ENCODE data around the gene DIRAS3. TPM values are rescaled to one million over a fixed set of nuclear protein-coding genes. Genes with fewer than 3 reads are reported as not detected.

Gene DIRAS3
- polyA plus RNA-seq, 1 of the 3 experiments (the other 2 are of a cell fraction): 16.6 TPM

DNA sequence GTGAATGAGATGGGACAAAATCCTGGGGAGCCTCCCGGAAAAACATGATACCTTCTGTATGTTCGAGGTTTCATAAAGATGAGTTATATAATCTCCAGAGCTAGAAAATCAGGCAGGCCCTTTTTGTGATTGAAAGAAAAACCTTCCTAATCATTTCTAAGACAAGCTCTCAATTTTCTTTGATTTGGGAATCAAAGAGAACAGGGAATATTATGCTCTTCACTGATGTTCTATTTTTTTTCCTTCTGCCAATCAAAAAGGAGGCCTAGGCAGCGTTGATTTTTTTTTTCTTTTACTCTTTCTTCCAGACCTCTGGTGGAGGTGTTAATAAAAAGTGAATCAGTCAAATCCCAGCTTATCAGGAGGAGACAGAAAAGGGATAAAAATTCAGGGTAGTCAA, 34.5 kb downstream of the DIRAS3 start:
- H3K79me2 ChIP-seq (ENCODE audit: insufficient read depth): no peaks in the 10 kb centered on the region
- H3K27ac ChIP-seq (ENCODE audit: low read depth in 2 of 2, low read length in 1 of 2): no peak overlapping the region
- TF ChIP-seq NRF1 (IDR thresholded peaks at IDR 0.05; ENCODE audit: low read depth, low read length): no peak
- TF ChIP-seq, protein P1, sequence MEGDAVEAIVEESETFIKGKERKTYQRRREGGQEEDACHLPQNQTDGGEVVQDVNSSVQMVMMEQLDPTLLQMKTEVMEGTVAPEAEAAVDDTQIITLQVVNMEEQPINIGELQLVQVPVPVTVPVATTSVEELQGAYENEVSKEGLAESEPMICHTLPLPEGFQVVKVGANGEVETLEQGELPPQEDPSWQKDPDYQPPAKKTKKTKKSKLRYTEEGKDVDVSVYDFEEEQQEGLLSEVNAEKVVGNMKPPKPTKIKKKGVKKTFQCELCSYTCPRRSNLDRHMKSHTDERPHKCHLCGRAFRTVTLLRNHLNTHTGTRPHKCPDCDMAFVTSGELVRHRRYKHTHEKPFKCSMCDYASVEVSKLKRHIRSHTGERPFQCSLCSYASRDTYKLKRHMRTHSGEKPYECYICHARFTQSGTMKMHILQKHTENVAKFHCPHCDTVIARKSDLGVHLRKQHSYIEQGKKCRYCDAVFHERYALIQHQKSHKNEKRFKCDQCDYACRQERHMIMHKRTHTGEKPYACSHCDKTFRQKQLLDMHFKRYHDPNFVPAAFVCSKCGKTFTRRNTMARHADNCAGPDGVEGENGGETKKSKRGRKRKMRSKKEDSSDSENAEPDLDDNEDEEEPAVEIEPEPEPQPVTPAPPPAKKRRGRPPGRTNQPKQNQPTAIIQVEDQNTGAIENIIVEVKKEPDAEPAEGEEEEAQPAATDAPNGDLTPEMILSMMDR (IDR thresholded peaks at IDR 0.05): no peak
- TF ChIP-seq TCF12 (IDR thresholded peaks at IDR 0.05): no peak
- TF ChIP-seq, protein P2, sequence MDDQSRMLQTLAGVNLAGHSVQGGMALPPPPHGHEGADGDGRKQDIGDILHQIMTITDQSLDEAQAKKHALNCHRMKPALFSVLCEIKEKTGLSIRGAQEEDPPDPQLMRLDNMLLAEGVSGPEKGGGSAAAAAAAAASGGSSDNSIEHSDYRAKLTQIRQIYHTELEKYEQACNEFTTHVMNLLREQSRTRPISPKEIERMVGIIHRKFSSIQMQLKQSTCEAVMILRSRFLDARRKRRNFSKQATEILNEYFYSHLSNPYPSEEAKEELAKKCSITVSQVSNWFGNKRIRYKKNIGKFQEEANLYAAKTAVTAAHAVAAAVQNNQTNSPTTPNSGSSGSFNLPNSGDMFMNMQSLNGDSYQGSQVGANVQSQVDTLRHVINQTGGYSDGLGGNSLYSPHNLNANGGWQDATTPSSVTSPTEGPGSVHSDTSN (IDR thresholded peaks at IDR 0.05): no peak
- H3K9me3 ChIP-seq: no peaks in the 10 kb centered on the region
- H2AFZ ChIP-seq (ENCODE audit: low read depth): no peak overlapping the region
- H3F3A ChIP-seq (replicated peaks; ENCODE audit: insufficient read depth): no peaks in the 10 kb centered on the region
- H3K27me3 ChIP-seq (ENCODE audit: insufficient read depth): no peaks in the 10 kb centered on the region
- peaks cover 0 to 7% of the 10 kb centered on the region in 2 experiments; a peak in 2 of 4 replicates for H3K4me1 ChIP-seq (ENCODE audit: control insufficient read depth in 1 of 2, insufficient read depth in 2 of 2, low read depth in 1 of 2, low read length in 1 of 2)
- 83% methylated on average over 3 of the region's 3 CpGs for WGBS (ENCODE audit: low lambda C conversion rate)
- no peak overlapping the region for H3K9ac ChIP-seq
- no peak overlapping the region for H3K4me3 ChIP-seq (ENCODE audit: low read depth in 2 of 2, low read length in 1 of 2)
- H3K9me2 ChIP-seq: no peaks in the 10 kb centered on the region
- no peaks in the 10 kb centered on the region for H3K36me3 ChIP-seq (replicated peaks in 1 of 2; ENCODE audit: control insufficient read depth in 1 of 2, insufficient read depth in 2 of 2, low read length in 1 of 2)
- ChIA-PET CTCF (no interaction called here), POLR2A (no interaction called here)
- H3K4me2 ChIP-seq: no peak overlapping the region
- no peaks in the 10 kb centered on the region for H4K20me1 ChIP-seq (ENCODE audit: insufficient read depth)
- no peak for DNase-seq

DNA sequence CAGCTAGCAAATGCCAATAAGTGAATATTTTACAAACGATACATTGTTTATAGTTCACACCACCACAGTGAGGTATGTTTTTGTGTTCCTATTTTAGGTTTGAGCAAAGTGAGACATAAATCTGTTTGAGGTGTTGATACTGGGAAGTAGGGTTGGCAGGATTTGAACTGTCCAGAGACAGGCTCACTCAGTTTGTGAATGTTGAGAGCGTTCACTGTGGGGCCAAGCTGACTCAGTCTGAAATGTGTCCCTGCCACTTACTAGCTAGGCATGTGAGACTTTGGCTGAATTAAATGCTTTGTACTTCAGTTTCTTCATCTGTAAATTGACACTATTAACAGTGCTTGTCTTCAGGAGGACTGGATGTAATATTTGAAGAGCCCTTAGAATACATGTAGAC, 35.1 kb downstream of the DIRAS3 start:
- no peaks in the 10 kb centered on the region for H3F3A ChIP-seq (replicated peaks; ENCODE audit: insufficient read depth)
- POLR2A ChIA-PET: no interaction called here

More for the DNA sequence above, 35.1 kb downstream of the DIRAS3 start:
- CTCF ChIA-PET: no interaction called here
- no peak for DNase-seq
- Histone ChIP-seq H3K4me1 (ENCODE audit: control insufficient read depth in 1 of 2, insufficient read depth in 2 of 2, low read depth in 1 of 2, low read length in 1 of 2) (peaks cover 0 to 11% of the 10 kb centered on the region in 2 experiments; a peak in 2 of 4 replicates), H4K20me1 (ENCODE audit: insufficient read depth) (no peaks in the 10 kb centered on the region), H3K9me3 (no peaks in the 10 kb centered on the region), H3K36me3 (replicated peaks in 1 of 2; ENCODE audit: control insufficient read depth in 1 of 2, insufficient read depth in 2 of 2, low read length in 1 of 2) (no peaks in the 10 kb centered on the region), H3K79me2 (ENCODE audit: insufficient read depth) (no peaks in the 10 kb centered on the region), H3K27ac (ENCODE audit: low read depth in 2 of 2, low read length in 1 of 2) (no peak overlapping the region), H3K9ac (no peak overlapping the region), H3K9me2 (no peaks in the 10 kb centered on the region), H3K27me3 (ENCODE audit: insufficient read depth) (no peaks in the 10 kb centered on the region), H3K4me2 (no peak overlapping the region), H2AFZ (ENCODE audit: low read depth) (no peak overlapping the region), H3K4me3 (ENCODE audit: low read depth in 2 of 2, low read length in 1 of 2) (no peak overlapping the region)
- WGBS (ENCODE audit: low lambda C conversion rate): 69% methylated on average over 2 of the region's 2 CpGs
- no peak for TF ChIP-seq RAD21 (IDR thresholded peaks at IDR 0.05; ENCODE audit: low read length)
- no peak for TF ChIP-seq MEF2A (IDR thresholded peaks at IDR 0.05; ENCODE audit: borderline replicate concordance, low read depth)
- TF ChIP-seq CHD2 (IDR thresholded peaks at IDR 0.05; ENCODE audit: low read length, partially characterized antibody): no peak
- no peak for TF ChIP-seq POLR2AphosphoS5 (IDR thresholded peaks at IDR 0.05; ENCODE audit: low read depth, low read length)
- TF ChIP-seq, protein P3, sequence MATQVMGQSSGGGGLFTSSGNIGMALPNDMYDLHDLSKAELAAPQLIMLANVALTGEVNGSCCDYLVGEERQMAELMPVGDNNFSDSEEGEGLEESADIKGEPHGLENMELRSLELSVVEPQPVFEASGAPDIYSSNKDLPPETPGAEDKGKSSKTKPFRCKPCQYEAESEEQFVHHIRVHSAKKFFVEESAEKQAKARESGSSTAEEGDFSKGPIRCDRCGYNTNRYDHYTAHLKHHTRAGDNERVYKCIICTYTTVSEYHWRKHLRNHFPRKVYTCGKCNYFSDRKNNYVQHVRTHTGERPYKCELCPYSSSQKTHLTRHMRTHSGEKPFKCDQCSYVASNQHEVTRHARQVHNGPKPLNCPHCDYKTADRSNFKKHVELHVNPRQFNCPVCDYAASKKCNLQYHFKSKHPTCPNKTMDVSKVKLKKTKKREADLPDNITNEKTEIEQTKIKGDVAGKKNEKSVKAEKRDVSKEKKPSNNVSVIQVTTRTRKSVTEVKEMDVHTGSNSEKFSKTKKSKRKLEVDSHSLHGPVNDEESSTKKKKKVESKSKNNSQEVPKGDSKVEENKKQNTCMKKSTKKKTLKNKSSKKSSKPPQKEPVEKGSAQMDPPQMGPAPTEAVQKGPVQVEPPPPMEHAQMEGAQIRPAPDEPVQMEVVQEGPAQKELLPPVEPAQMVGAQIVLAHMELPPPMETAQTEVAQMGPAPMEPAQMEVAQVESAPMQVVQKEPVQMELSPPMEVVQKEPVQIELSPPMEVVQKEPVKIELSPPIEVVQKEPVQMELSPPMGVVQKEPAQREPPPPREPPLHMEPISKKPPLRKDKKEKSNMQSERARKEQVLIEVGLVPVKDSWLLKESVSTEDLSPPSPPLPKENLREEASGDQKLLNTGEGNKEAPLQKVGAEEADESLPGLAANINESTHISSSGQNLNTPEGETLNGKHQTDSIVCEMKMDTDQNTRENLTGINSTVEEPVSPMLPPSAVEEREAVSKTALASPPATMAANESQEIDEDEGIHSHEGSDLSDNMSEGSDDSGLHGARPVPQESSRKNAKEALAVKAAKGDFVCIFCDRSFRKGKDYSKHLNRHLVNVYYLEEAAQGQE (IDR thresholded peaks at IDR 0.05; ENCODE audit: low read depth, low read length): no peak
- TF ChIP-seq JUND (IDR thresholded peaks at IDR 0.05): no peak
- no peak for TF ChIP-seq ELF1 (IDR thresholded peaks at IDR 0.05)
- TF ChIP-seq, protein P4, sequence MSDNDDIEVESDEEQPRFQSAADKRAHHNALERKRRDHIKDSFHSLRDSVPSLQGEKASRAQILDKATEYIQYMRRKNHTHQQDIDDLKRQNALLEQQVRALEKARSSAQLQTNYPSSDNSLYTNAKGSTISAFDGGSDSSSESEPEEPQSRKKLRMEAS (IDR thresholded peaks at IDR 0.05; ENCODE audit: low read depth): no peak
- TF ChIP-seq TCF12 (IDR thresholded peaks at IDR 0.05): no peak
- TF ChIP-seq TAF1 (IDR thresholded peaks at IDR 0.05; ENCODE audit: borderline replicate concordance, low read depth, low read length): no peak
- TF ChIP-seq, protein P1 (IDR thresholded peaks at IDR 0.05): no peak
- no peak for TF ChIP-seq SMC3 (IDR thresholded peaks at IDR 0.05; ENCODE audit: low read depth, low read length)
- TF ChIP-seq RFX5 (IDR thresholded peaks at IDR 0.05; ENCODE audit: low read length): no peak
- no peak for TF ChIP-seq NRF1 (IDR thresholded peaks at IDR 0.05; ENCODE audit: low read depth, low read length)
